Measurements from ENCODE around the gene DUOXA1. TPM values are rescaled to one million over a fixed set of nuclear protein-coding genes. Genes with fewer than 3 reads are reported as not detected.

DUOXA1 gene
- total RNA-seq, 1 donor from 2014 or later = 4.2 TPM

DNA sequence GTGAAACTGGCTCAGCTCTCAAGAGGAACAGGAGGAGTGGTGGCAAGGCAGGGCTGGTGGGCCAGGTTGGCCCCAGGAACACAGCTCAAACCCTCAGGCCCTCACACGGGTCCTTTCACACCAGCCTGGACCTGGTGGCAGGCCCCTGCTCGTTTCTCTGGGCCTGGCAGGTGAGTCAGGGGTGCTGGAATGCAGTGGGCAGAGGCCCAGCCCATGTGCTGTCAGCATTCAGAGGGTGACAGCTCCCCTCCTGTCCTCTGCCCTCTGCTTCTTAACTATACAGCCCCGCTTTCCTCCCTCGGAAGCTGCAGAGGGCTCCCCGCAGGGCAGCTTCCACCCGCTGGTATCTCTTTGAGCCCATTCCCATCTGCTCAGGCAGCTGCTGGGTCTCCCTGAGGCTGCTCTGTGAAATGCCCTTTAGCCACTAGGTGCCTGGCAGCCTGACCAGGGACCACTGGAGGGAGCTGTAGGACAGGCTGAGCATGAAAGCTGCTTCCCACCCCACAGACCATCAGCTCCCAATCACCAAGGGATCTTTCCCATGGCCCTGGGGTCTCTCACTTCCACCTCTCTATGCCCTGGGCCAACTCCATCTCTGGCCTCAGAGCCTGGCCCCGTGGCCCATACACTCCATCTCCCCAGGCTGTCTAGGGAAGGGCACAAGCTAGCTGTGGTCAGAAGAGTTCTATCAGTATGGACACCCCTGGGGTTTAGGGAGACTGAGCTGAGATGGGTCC lies 33.3 kb upstream of the DUOXA1 start:
- Histone ChIP-seq H3K36me3 (no peaks in the 10 kb centered on the region), H3K27ac (no peak overlapping the region), H3K27me3 (no peaks in the 10 kb centered on the region), H3K9me3 (no peaks in the 10 kb centered on the region), H3K4me1 (peaks cover 0 to 14% of the 10 kb centered on the region in 2 donors), H3K4me3 (no peak overlapping the region)
- TF ChIP-seq, protein P1, sequence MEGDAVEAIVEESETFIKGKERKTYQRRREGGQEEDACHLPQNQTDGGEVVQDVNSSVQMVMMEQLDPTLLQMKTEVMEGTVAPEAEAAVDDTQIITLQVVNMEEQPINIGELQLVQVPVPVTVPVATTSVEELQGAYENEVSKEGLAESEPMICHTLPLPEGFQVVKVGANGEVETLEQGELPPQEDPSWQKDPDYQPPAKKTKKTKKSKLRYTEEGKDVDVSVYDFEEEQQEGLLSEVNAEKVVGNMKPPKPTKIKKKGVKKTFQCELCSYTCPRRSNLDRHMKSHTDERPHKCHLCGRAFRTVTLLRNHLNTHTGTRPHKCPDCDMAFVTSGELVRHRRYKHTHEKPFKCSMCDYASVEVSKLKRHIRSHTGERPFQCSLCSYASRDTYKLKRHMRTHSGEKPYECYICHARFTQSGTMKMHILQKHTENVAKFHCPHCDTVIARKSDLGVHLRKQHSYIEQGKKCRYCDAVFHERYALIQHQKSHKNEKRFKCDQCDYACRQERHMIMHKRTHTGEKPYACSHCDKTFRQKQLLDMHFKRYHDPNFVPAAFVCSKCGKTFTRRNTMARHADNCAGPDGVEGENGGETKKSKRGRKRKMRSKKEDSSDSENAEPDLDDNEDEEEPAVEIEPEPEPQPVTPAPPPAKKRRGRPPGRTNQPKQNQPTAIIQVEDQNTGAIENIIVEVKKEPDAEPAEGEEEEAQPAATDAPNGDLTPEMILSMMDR (IDR thresholded peaks at IDR 0.05) = peak; percentile 83 to 95 (median 88)
- DNase-seq (ENCODE audit: low spot score in 2 of 2) = peak; percentile 46 to 91
- intact Hi-C loops (cut with DNase I) = loop anchor here (1.0 kb wide), 1 partner anchor 236 kb away; no protein-coding TSS in a partner anchor

DNA sequence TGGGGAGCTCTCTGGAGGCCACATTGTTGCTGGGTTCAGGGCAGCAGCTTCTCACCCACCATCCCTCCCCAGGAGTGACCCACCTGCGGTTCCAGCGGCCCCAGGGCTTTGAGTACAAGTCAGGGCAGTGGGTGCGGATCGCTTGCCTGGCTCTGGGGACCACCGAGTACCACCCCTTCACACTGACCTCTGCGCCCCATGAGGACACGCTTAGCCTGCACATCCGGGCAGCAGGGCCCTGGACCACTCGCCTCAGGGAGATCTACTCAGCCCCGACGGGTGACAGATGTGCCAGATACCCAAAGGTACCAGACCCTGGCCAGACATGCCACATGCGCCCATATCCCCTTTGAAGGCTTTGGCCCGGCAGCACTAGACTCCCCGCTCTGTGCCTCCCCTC lies 32.0 kb upstream of the DUOXA1 start:
- Histone ChIP-seq H3K4me1 (peaks cover 0 to 14% of the 10 kb centered on the region in 2 donors), H3K9me3 (no peaks in the 10 kb centered on the region), H3K4me3 (no peak overlapping the region), H3K27me3 (no peaks in the 10 kb centered on the region), H3K36me3 (no peaks in the 10 kb centered on the region), H3K27ac (no peak overlapping the region)
- intact Hi-C loops (cut with DNase I) = no loop called here
- TF ChIP-seq, protein P1 (IDR thresholded peaks at IDR 0.05) = no peak
- DNase-seq (ENCODE audit: low spot score in 2 of 2) = no peak

DNA sequence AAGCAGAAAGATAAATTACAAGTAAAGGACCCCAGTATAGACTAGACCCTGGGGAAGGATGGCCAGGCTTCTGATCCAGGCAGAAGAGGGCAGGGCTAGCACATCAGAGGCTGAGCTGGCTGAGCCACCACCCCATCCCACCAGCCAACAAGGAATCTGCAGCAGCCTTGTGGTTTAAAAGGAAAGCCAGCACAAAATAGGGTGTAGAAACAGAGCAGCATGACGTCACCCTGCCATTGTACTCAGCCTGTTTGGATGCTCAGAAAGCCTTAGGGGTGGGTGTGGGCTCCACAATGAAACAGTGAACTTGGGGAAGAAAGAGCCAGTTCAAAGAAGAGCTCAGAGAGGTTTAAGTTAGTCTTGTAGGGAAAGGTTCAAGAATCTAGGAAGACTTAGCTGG lies 28.3 kb upstream of the DUOXA1 start:
- Histone ChIP-seq H3K9me3 (no peaks in the 10 kb centered on the region), H3K36me3 (no peaks in the 10 kb centered on the region), H3K27ac (no peak overlapping the region), H3K4me1 (peaks cover 0 to 5% of the 10 kb centered on the region in 2 donors), H3K27me3 (no peaks in the 10 kb centered on the region), H3K4me3 (no peak overlapping the region)
- intact Hi-C loops (cut with DNase I) = no loop called here
- no peak for DNase-seq (ENCODE audit: low spot score in 2 of 2)
- TF ChIP-seq, protein P1 (IDR thresholded peaks at IDR 0.05) = no peak

DNA sequence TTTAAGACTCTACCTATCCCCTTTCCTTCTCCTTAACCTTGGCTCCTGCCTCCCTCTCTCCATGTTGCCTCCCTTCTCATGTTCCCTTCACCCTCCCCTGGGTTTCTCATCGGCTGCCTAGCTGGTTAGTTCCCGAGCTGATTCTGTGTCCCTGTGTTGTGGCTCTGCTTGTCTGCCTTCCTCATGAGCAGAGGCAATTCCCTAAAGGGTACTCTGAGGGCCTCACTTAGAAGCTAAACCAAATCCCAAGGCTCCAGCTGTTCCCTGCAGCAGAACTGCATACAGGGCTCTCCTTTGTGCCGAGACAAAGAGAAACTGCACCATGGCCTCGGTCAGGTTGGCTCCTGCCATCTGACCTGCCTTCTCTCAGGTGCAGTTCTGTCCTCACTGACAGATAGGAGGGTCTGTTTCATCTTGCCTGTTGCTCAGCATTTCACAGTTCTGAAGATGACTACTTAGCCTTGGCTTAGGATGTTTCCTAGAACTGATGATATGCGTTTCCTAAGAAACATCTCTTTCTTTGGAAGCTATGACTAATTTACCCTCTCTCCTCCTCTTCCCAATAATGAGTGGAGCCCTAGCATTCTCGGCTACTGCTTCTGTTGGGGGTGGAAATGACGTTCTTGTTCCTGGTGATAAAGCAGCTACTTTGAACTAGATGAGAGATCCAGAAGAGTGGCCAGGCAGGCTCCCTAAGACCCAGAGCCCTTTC lies 27.2 kb upstream of the DUOXA1 start:
- Histone ChIP-seq H3K4me3 (no peak overlapping the region), H3K27me3 (no peaks in the 10 kb centered on the region), H3K4me1 (no peaks in the 10 kb centered on the region), H3K36me3 (no peaks in the 10 kb centered on the region), H3K9me3 (no peaks in the 10 kb centered on the region), H3K27ac (no peak overlapping the region)
- intact Hi-C loops (cut with DNase I) = no loop called here
- TF ChIP-seq, protein P1 (IDR thresholded peaks at IDR 0.05) = no peak
- DNase-seq (ENCODE audit: low spot score in 2 of 2) = no peak

DNA sequence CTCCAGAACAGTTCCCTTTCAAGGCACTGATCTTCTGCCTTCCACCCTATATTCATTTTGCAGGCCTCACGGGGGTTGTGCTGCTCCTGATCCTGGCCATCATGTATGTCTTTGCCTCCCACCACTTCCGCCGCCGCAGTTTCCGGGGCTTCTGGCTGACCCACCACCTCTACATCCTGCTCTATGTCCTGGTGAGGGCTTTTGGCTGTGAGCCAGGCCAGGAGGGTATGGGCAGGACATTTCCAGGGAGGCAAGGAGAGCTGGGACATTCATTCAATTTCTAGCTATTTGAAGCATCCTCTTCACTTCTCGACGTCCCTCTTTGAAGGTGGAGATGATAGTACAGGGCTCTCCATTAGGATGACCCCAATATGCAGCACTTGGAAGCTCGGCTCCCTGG lies 26.1 kb upstream of the DUOXA1 start:
- no peak for DNase-seq (ENCODE audit: low spot score in 2 of 2)
- Histone ChIP-seq H3K4me1 (no peaks in the 10 kb centered on the region), H3K27ac (no peak overlapping the region), H3K4me3 (no peak overlapping the region), H3K36me3 (no peaks in the 10 kb centered on the region), H3K9me3 (no peaks in the 10 kb centered on the region), H3K27me3 (no peaks in the 10 kb centered on the region)
- TF ChIP-seq, protein P1 (IDR thresholded peaks at IDR 0.05) = no peak
- intact Hi-C loops (cut with DNase I) = no loop called here

All from ascending aorta (tissue), 2 donors.